HL-60/S4 treated with phorbol 12-myristate 13-acetate at 8.2 ng/mL for 4 days and 3 days (cell line): ENCODE results near the gene RGS6.
"Not testable (repeated sequence)": the region's sequence is repeated elsewhere in the genome, so short reads cannot be mapped to it uniquely, and the experiment has no call there.

ENCODE experiments used
- in situ Hi-C: fragments of 300-500 bp; cut with MboI; formaldehyde crosslinking; loops from 2 replicates; pipeline ENCODE4 v1.15.0; 2022; ENCODE audit warnings: low sequenced_read_pairs

RGS6 gene

DNA sequence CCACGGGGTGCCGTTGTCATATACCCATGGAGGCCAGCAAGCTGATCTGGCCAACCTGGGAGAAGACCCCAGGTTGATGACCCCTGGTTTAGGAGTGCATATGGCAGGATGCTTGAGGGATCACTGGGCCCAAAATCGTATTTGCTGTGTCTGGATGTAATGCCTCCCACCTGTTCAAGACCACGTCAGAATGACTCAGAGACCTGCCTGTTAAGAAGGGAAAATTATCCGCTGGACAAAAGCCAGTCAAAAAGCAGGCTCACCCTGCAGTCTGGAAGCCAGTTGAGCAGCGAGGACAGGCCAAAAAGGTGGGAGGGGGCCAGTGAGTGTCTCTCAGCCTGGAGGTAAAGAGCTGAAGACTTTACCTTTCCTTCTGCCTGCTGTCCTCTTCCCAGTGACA lies 512.5 kb downstream of the RGS6 start:
- in situ Hi-C loops: no loop called here

DNA sequence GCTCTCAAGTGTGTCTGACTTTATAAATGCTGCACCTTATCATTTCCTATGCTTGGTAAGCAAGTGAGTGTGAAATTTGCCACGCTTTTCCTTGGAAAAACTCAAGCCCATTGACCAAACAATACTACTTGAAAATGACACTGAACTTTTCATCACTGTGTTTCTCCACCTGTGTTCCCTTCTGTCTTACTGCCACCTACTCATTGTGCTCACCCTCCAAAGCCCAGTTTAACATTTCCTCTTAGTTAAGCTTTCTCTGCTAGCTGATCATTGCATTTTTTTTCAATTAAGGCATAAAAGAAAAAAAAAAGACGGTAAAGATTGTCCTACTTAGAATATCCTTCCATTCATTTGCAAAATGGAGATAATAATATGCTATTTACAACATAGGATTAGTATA lies 516.0 kb downstream of the RGS6 start:
- in situ Hi-C loops: no loop called here

DNA sequence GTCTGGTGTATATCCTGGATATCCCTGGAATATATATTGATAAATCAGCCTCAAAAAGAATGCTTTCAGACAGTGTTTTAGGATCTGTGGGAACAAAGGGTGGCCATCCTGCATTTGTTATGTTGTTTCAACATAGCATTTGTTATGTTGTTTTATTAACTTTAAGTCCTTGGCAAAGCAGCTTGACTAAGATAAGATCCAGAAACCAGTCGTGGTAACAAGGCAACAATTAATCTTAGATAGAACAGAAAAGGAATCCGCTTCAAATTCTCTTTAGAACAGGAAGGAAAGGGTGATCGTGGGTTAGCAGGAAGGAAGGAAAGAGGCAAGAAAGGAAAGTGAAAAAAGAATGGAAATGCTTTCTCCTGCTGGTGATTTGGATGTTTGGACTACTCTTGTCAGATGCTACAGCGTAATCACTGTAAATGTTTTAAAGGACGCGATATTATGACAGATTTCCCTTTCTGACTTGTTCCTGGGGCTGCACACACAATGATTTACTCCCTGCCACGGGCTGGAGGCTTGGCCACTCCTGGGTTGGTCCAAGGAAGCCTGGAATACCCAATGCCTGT lies 518.3 kb downstream of the RGS6 start:
- in situ Hi-C loops: no loop called here

DNA sequence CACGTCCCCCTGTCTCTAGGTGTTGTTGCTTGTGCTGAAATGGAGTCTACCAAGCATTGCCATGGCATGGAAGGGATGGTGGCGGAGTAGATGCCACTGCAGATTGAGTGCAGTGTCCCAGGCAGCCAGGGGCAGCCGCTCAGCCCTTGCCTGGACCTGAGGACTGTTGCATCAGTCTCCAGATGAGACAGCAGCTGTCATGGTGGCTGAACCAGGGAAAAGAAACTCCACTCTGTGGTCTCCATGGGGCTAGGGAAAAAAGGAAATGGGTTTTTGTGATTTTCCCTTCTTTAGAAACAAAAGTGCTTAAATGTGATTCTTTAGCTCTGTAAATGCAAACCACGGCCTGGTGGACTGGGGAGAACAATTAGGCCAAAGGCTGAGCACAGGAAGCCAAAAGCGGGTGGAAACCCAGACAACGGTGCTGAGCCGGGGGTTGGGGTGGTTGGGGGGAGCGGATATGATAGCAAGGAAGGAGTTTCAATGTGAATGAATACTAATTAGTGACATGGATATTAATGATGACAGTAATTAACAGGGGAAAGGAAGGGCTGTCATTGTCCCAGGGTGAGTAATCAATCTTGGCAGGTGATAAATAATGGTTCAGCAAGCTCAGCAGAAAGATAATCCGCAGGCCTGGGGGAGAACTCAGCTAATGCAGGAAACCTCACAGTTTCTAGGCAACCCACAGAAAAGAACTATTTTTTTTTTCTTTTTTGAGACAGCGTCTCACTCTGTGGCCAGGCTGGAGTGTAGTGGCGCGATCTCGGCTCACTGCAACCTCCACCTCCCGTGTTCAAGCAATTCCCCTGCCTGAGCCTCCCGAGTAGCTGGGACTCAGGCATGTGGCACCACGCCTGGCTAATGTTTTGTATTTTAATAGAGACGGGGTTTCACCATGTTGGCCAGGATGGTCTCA lies 519.1 kb downstream of the RGS6 start:
- in situ Hi-C loops: no loop called here

DNA sequence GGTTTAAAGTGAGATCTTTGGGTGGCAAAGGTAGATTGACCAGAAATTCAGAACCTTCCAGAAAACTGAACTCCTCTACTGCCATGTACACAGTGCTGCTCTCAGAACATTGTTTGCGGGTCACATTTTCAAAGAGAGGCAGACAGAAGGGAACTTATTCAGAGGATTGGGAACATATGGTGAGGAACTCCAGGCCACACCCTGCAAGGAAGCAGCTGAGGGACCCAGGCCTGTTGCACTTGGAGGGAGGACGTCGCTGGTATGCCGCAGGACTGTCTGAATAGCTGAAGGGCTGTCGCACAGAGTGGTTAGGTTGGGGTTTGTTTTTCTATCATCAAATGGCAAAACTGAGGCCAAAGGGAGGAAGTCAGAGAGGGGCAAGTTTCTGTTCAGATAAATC lies 520.5 kb downstream of the RGS6 start:
- in situ Hi-C loops: no loop called here

DNA sequence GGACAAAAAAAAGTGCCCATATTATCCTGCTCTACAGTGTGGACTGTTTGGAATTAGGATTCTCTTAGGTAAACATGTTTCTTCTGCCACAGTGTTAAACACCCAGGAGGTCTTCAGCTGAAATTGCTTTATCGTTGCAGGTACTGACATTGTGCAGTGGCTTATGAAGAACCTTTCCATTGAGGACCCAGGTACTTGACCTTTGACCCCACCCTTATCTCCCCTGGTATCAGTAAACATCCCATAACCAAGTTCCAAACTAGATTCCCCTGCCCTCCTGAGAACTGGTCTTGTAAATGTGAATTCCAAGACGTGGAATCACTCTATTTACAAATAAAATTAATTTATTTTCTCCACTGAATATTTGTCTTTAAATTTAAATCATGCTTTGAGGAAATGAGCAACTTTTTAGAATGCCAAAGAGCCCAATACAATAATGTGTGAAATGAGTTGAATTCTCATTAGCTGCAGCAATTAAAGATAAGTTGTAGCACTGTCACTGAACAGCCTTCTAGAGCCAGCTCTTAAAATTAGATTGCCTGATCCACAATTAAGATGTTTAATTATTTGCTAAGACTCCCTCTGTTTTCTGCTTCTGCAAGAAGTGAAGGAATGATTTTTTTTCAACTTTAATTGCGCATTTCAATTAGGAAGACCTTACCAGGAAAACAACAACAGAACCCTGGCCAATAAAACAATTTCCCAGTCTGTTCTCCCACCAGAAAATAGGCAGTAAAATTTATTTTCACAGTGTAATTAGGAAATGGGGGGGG lies 522.3 kb downstream of the RGS6 start:
- in situ Hi-C loops: no loop called here

DNA sequence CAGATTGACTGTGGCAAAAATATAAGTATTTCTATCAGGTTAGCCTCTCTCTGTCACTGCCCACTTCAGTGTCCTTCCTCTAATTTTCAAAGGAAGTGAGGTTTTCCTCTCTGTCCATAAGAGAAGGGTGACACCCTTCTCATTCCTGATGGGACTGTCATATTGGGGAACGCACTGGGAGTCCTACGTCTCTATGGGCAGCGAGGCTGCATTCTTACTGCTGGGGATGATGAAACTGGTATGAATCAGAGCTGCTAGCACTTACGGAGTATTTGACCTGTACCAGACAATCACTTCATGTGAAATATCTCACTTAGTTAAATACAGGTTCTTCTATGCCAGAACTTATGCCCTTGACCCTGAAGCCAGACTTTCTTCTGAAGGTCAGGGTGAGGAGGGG lies 525.4 kb downstream of the RGS6 start:
- in situ Hi-C loops: no loop called here

DNA sequence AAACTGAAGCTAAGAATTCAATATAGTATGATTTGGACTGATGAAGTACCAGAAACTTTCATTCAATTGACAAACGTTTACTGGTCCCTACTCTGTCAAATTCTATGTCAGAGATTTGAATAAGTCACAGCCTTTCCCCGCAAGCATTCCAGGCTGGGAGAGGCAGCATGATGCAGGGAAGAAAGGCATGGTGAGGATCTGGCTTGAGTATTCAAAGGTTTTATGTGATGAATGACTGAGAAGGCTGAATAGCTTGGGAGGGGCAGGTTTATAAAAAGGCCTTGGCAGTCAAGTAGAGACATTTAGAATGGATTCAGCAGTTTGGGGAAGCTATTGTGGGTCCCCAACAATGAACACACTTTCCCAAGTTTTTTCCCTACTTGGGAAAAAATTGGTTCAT lies 529.8 kb downstream of the RGS6 start:
- in situ Hi-C loops: no loop called here

DNA sequence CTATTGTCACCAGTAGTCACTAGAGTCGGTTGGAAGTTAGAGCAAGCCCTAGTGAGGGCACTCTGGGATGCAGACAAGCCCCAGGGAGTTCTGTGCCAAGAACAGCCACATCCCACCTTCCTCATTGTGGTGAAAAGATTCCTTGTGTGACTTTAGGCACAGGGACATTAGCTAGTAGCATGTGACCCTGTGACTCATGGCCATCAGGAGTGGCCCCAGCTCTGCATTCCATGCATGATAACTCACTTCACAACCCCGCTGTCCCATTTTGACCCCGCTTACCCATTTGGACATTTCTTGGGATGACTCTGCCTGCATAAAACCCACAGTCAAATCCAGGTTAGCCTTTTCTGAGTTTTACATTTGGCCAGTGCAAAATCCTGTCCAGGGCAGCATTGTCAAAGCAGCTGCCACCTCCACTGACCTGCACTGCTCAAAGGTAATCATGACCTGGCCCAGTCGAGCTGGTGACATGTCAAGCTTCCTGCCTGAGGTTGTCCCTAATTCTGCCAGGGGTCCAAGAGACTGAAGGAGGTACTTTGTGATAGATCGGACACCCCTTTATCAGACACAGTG lies 531.1 kb downstream of the RGS6 start:
- in situ Hi-C loops: no loop called here

DNA sequence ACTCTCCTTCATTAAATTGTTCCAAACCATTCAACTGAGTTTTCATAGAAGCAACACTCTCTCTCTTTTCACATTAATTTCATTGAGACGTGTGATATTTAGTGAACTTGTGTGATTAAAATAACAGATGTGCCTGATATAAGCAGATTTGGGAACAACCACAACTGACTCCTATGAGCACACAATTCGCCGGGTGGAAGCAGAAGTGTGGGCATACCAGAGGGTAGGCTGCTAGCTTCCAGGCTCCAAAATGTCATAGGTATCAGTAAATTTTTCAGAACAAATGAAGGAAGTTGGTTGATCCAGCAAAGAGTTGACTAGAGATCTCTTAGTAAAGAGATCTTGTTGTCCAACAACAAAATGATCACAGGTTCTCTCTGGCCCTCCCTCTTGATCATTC lies 532.0 kb downstream of the RGS6 start:
- in situ Hi-C loops: no loop called here

DNA sequence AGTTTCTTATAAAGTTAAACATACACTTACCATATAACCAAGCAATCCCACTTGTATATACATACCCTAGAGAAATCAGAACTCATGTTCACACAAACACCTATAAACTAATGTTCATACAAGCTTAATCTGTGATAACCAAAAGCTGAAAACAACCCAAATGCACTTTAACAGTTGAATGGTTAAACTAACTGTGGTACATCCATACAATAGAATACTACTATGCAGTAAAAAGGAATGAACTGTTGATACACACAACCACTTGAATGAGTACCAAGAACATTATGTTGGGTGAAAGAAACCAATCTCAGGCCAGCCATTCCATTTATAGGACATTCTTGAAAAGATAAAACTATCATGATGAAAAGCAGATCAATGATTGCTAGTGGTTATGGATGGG lies 534.1 kb downstream of the RGS6 start:
- in situ Hi-C loops: no loop called here

DNA sequence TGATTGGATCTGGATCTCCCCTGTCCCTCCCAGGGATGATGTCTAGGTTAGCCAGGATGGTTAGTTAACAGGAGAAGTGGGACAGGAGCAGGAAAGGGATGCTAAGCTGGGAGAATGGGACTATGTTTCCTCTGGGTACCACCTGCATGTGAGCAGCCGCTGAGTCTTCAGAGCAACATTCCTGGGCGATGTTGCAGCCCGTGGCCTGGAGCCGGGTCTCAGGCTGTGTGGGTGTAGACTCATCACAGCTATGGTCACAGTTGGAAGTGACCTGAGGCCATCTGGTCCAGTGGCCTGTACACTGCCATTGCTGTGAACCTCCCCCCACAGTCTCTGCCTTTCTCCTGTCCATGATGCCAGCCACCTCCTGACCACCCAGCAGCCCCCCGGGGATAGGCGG lies 539.1 kb downstream of the RGS6 start:
- in situ Hi-C loops: no loop called here

DNA sequence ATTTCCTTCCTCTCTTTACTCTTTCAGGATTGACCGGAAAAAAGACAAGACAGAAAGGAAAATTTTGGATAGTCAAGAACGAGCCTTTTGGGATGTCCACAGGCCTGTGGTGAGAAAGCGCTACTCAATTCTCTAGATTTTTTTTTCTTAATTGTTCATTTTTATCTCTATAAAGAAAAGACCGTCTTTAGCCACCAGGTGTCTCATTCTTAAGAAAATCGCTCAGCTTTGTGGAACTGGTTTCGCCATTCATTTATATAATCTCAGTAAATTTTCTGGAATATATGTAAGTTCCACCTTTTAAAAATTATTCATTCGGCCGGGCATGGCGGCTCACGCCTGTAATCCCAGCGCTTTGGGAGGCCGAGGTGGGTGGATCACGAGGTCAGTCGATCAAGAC lies 540.6 kb downstream of the RGS6 start:
- in situ Hi-C loops: no loop called here

DNA sequence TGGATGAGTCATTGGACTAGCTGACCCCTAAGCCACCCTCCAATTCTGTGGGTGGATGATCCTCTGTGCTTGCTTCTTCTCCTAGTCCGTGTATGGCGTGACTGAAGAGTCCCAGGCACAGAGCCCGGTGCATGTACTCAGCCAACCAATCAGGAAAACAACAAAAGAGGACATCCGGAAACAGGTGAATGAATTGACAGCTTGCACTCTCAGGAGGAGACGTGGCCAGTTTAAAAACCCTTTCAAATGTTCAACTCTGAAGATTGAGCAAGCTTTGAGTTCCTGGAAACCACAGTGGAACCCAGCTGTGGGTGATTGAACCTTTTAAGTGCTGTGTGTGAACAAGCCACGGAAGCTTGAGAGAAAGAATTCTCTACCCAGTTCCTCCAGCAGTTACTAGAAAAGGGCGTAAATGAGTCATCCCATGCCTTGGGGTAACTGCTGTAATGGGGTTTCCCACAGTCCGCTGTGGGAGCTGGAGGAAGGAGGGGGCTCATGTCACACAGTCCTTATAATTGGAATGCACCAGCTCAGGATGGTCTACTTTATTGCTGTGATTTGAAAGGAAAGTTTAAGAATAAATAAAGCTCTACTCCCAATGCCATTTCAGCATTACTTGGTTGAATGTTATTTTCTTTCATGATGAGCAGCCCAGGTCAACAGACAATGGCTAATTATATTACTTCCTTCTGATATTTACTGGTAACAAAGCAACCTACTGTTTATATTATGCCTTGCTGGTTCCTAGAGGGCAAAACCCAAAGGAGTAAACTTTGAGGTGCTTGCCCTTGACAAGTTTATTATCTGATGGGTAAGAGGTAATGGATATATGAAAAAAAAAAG lies 544.6 kb downstream of the RGS6 start:
- in situ Hi-C loops: no loop called here

DNA sequence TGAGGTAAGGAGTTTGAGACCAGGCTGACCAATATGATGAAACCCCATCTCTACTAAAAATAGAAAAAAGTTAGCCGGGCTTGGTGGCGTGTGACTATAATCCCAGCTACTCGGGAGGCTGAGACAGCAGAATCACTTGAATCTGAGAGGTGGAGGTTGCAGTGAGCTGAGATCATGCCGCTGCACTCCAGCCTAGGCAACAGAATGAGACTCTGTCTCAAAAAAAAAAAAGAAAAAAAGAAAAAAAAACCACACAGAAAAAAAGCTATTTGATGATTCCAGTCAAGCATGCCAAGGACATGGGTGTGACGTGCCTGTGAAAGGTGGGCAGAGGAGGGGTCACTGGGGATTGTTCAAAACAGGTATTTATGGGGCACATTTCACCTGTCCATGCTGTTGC lies 545.3 kb downstream of the RGS6 start:
- in situ Hi-C loops: not testable (repeated sequence)

DNA sequence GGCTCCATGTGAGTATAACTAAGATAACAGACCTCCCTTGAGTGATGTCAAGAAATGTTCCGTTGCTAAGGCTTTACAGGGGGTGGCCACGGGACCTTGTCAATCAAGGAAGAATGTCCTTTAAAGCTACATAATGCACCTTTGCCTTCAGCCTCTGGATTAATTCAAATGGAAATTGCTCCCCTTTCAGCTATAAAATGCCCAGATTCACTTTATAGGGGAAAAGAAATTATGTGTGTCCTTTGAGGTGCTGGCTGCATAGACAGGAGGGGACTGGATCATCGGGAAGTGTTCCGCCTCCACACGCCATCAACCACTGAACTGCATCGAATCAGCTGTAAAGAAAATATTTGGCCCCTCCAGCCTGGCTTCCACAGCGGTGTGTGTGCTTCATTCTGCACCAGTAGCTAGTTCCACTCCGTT lies 546.3 kb downstream of the RGS6 start:
- in situ Hi-C loops: no loop called here

DNA sequence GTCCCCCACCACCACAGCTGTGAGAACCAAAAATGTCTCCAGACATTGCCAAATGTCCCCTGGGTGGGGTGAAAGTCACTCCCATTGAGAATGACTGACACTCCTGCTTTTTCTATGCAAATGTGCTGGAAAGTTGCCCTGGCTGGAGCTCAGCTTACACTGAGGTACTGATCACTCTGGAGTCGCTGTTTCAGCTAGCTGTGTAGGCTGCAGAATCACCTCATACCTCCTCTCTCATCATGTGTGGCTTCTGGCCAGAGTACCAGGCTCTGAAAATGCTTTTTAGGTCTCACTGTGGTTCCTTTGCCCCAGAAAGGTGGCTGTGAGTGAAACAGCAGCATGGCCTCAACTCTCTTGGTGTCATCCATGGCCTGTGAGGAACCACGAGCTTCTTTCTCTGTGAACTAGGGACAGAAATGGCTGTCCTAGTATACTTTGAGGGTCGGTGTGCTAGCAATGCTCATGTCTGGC lies 547.3 kb downstream of the RGS6 start:
- in situ Hi-C loops: no loop called here

DNA sequence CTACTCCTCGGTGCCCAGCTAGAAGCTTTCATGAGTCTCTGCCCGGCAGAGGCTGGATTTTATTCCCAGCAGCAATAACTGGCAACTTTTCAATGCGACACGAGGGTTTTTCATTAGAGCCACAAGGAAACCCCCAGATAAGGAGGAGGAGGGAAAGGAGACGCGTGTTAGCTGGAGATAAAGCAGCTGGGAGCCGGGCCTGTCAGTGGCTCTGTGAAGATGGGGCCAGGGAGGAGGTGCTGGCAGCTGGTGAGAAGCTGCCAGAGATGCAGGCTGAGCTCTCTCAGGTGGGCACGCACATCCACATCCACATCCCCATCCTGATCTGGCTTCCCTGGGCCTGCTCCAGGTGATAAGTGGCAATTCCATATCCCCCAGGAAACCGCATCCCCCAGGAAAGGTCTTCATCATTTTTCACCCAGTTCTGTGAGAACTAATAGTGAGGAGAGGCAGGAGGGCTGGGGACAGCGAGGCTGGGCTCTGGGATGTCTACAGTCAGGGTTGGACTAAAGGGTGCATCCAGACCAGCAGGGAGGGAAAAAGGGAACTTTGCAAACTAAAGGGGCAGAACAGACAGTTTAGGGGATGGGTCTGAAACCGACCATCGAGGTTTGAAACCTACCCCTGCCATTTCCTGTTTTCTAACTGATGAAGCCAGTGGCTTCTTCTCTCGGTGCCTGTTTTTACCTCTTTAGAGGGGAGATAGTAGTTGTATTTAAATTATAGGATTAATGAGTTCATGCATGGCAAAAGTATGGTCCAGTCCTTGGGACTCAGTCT lies 548.4 kb downstream of the RGS6 start:
- in situ Hi-C loops: no loop called here

DNA sequence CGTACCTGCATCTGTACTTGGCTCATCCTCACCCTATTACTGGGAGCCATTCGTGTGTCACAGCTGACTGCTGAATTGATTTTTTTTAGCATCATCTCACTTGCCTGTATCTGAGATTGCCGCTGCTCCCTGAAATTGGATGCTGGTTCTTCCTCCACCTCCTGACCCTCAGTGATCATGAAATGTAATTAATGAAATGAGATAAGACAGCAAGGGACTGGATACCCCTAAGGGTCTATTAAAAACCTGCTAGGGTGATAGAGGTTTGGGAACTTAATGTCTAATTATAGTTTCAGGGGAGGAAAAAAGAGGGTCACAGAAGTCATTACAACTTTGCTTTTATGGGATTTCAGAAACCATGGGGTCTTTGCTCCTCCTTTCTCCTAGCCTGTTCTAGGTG lies 551.1 kb downstream of the RGS6 start:
- in situ Hi-C loops: no loop called here

DNA sequence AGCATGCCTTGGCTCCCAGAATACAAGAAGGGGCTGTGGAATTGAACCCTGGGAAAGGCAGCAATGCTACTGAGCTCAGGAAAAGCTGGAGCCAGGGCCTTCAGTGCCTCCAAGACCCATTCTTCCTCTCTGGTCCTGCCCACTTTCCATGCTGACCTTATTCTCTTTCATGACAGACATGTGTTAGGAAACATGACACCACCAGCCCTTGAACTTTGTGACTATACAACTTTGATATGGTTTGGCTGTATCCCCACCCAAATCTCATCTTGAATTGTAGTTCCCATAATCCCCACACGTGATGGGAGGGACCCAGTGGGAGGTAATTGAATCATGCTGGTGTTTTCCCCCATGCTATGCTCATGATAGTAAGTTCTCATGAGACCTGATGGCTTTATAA lies 553.5 kb downstream of the RGS6 start:
- in situ Hi-C loops: no loop called here
